Psoas muscle (tissue), 8 donors: ENCODE results near the gene DISC1. TPM values are rescaled to one million over a fixed set of nuclear protein-coding genes. Genes with fewer than 3 reads are reported as not detected.

Source experiments
- ATAC-seq, 4 donors: fragments of 200-7000 bp; cut with Tn5 transposase; one replicate each; pipeline ENCODE4 v1.9.1; 2020; ENCODE audit warnings: moderate library complexity in 3 of 4, mild to moderate bottlenecking in 2 of 4
- DNase-seq, 2 donors: peaks; one replicate each; pipeline ENCODE4 v3.0.0-alpha.2; 2020
- H3K27ac ChIP-seq: fragments of 200-600 bp; one replicate; pipeline ENCODE4 v1.8.0; 2022
- H3K27me3 ChIP-seq, 3 donors: fragments of 200-600 bp in 1 of 3; one replicate each; pipeline versions ENCODE4 v1.6.1 to v1.8.0; 2013 to 2022; ENCODE audit warnings: low read length in 2 of 3, mild to moderate bottlenecking in 2 of 3, moderate library complexity in 1 of 3; ENCODE audit not compliant: insufficient read depth in 3 of 3
- H3K36me3 ChIP-seq, 2 donors: fragments of 200-600 bp in 1 of 2; one replicate each; pipeline versions ENCODE4 v1.6.1 to v1.8.0; 2013 to 2022; ENCODE audit warnings: low read depth in 1 of 2, mild to moderate bottlenecking in 1 of 2, moderate library complexity in 1 of 2; ENCODE audit not compliant: insufficient read depth in 1 of 2
- H3K4me1 ChIP-seq: fragments of 200-600 bp; one replicate; pipeline ENCODE4 v1.8.0; 2022
- H3K4me3 ChIP-seq: fragments of 200-600 bp; one replicate; pipeline ENCODE4 v1.8.0; 2022; ENCODE audit warnings: mild to moderate bottlenecking
- H3K9me3 ChIP-seq: fragments of 200-600 bp; one replicate; pipeline ENCODE4 v1.8.0; 2022
- WGBS, 3 donors: extraction: QIAGEN DNeasy Blood & Tissue Kit; methylation state at CpG; one replicate each; pipeline versions ENCODE4 v1.1.6 to v1.1.7; 2013; 5-methylcytosine and 5-hydroxymethylcytosine counted together
- intact Hi-C, 2 donors: fragments of 100-400 bp; cut with DNase I; formaldehyde crosslinking; loops; one replicate each; pipeline versions ENCODE4 v1.11.0 to v1.14.2; 2022
- polyA plus RNA-seq, 3 donors: library from polyadenylated mRNA; stranded (reverse); fragments of 200-250 nt; gene quantifications; one replicate each; pipeline ENCODE4 v1.2.3, GENCODE V29; 2013
- total RNA-seq, 4 donors: library from RNA; stranded (reverse); fragmentation: NEBNext Ultra II Directional in 2 of 4; extraction: Animal tissue kit (Norgen Biotek cat#: 25700) in 2 of 4; gene quantifications; one replicate each; pipeline versions ENCODE4 v1.2.1 to v1.2.4, GENCODE V29; 2021 to 2023
- TF ChIP-seq, protein P1 (sequence below): fragments of 200-600 bp; IDR thresholded peaks from one replicate; pipeline ENCODE4 v1.8.0; 2022; ENCODE audit warnings: antibody characterized with exemption
- donor health status: healthy with polysubstance abuse.
- donor health status: DM: no; HTN: no; CAD: no; lungs with moderate emphysema.
- donor health status: Bipolar disorder and iron deficiency.
- donor health status: healthy.
- donor health status: DM: yes; HTN: yes; CAD: no.
- donor health status: DM: no; HTN: no; CAD: no.
- donor health status: DM: no; HTN: no; CAD: no.
- donor health status: DM: yes; HTN: yes; CAD: no.

DISC1 gene
- total and polyA plus RNA-seq, 7 donors = 0.35 to 2.8 (median 1.6) TPM

DNA sequence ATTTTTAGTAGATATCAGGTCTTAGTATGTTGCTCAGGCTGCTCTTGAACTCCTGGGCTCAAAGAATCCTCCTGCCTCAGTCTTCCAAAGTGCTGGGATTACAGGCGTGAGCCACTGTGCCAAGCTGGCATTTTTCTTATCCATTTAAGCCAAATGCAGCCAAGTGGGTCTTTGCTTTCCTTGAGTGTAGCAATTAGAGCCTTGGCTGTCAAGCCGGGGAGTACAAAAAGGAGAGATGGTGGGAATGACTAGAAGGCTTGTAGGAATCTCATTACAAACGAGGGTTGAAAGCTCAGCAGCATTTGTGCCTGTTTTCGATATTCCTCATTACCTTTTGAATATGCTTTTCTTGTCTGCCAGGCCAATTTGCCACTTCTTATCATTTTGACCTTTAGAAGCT is 140.9 kb downstream of the DISC1 start:
- no peak overlapping the region for H3K27ac ChIP-seq
- no peaks in the 10 kb centered on the region for H3K27me3 ChIP-seq
- intact Hi-C loops = no loop called here
- H3K4me3 ChIP-seq = no peak overlapping the region
- TF ChIP-seq, protein P1, sequence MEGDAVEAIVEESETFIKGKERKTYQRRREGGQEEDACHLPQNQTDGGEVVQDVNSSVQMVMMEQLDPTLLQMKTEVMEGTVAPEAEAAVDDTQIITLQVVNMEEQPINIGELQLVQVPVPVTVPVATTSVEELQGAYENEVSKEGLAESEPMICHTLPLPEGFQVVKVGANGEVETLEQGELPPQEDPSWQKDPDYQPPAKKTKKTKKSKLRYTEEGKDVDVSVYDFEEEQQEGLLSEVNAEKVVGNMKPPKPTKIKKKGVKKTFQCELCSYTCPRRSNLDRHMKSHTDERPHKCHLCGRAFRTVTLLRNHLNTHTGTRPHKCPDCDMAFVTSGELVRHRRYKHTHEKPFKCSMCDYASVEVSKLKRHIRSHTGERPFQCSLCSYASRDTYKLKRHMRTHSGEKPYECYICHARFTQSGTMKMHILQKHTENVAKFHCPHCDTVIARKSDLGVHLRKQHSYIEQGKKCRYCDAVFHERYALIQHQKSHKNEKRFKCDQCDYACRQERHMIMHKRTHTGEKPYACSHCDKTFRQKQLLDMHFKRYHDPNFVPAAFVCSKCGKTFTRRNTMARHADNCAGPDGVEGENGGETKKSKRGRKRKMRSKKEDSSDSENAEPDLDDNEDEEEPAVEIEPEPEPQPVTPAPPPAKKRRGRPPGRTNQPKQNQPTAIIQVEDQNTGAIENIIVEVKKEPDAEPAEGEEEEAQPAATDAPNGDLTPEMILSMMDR = no peak
- DNase-seq (no peak), ATAC-seq (no peak)
- 81 to 83% (median 82%) methylated on average over 4 of the region's 4 CpGs for WGBS, 3 donors
- peaks cover 7% of the 10 kb centered on the region for H3K4me1 ChIP-seq
- H3K36me3 ChIP-seq = no peaks in the 10 kb centered on the region
- no peaks in the 10 kb centered on the region for H3K9me3 ChIP-seq

DNA sequence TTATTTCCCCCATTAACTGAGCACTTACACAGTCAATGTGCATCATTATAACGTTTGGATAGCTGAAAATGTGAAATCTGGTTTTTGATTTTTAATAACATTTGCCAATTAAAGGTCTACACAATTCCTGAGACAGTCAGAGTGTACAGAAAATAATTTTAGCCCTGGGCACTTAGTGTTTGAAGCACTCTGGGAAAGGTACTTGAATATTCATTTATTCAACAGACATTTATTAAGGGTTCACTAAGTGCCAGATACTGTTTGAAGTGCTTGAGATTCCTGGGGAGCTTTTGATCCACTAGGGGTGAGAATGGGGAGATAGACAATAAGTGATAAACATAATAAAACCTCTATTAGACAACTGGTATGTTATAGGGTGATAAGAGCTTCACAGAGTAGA is 141.8 kb downstream of the DISC1 start:
- 69 to 77% (median 73%) methylated on average over 1 of the region's 1 CpG for WGBS, 3 donors
- H3K9me3 ChIP-seq = no peaks in the 10 kb centered on the region
- ATAC-seq (no peak), DNase-seq (no peak)
- no peaks in the 10 kb centered on the region for H3K27me3 ChIP-seq
- no peaks in the 10 kb centered on the region for H3K36me3 ChIP-seq
- no peak overlapping the region for H3K4me3 ChIP-seq
- no peak overlapping the region for H3K27ac ChIP-seq
- intact Hi-C loops = no loop called here
- peaks cover 7% of the 10 kb centered on the region for H3K4me1 ChIP-seq
- TF ChIP-seq, protein P1 = no peak

DNA sequence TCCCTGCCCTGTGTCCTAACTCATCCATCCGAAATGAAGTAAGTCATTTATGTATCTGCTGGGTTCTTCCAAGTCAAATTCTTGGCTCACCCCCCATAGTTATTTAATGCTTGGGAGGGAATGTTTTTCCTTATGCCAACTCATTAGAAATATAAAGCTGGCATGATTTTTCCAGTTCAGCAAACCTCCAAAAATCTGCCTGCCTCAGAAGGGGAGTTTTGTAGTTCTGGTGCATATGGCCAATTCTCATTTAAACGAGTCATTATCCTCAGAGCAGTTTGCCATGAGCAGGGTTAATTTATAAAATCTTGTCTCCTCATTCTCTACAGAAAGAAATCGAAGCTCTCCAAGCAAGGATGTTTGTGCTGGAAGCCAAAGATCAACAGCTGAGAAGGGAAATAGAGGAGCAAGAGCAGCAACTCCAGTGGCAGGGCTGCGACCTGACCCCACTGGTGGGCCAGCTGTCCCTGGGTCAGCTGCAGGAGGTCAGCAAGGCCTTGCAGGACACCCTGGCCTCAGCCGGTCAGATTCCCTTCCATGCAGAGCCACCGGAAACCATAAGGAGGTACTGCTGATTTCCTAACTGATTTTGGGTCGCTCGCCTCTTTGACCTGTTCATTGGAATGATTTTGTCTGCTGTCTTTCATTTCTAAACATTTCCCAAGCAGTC is 144.1 kb downstream of the DISC1 start:
- WGBS, 3 donors = 37 to 47% (median 38%) methylated on average over 8 of the region's 8 CpGs
- Histone ChIP-seq H3K9me3 (no peaks in the 10 kb centered on the region), H3K36me3 (no peaks in the 10 kb centered on the region), H3K4me3 (no peak overlapping the region), H3K27ac (no peak overlapping the region), H3K4me1 (peaks cover 7% of the 10 kb centered on the region), H3K27me3 (no peaks in the 10 kb centered on the region)
- ATAC-seq (no peak), DNase-seq (peak in 1 of 2 donors; percentile 53)
- intact Hi-C loops = no loop called here
- TF ChIP-seq, protein P1 = no peak

DNA sequence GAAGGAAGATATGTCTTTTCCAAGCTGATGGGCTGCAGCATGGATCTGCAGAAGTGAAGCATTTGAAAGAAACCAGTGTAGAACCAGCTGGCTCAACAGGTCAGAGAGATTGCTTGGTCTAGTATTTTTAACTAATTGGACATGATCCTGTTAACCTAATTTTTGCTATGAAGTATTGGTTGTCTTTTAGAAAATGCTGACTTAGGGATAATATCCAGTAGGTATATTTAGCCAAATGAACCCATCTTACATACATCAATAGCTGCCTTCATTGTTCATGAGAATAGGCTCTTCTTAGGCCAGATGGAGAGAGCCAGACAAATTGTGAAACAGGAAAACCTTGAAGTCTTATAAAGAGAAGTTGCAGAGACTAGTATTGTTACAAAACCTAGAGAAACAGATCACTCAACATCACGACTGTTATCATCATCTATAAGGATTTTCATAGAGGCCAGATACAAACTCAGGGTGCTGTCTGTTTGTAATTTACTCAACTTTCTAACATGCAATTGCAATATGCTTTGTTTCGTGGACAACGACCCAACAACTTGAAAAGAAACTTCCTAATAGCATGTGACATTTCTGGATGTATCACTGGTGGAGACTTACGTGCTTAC is 148.2 kb downstream of the DISC1 start:
- intact Hi-C loops = no loop called here
- Histone ChIP-seq H3K4me3 (no peak overlapping the region), H3K4me1 (peaks cover 25% of the 10 kb centered on the region), H3K36me3 (no peaks in the 10 kb centered on the region), H3K27me3 (no peaks in the 10 kb centered on the region), H3K27ac (no peak overlapping the region), H3K9me3 (no peaks in the 10 kb centered on the region)
- ATAC-seq = no peak
- TF ChIP-seq, protein P1 = no peak
- no peak for DNase-seq
- whole genome bisulfite sequencing, 3 donors = 94 to 96% (median 95%) methylated on average over 4 of the region's 4 CpGs
